Measurements from ENCODE around the gene UBAP2L. TPM values are rescaled to one million over a fixed set of nuclear protein-coding genes. Genes with fewer than 3 reads are reported as not detected.

The UBAP2L gene
- polyA plus RNA-seq: 32.3 and 44.5 TPM in 2 replicates

GRCh38 chr1:154220071-154220969 lies at the start of gene UBAP2L:
TSS of gene UBAP2L (plus strand) at chr1:154220955. CDS start at chr1:154225124, 4,169 bp downstream.

GRCh38 chr1:154191990-154192461 lies 28.7 kb upstream of the UBAP2L start, which contains the start of gene TPM3:
TSS of gene TPM3 (minus strand) at chr1:154192100. CDS start at chr1:154192018, 82 bp downstream.

GRCh38 chr1:154206196-154206595 lies 14.6 kb upstream of the UBAP2L start, which contains the start of gene CFAP141:
TSS of gene CFAP141 (minus strand) at chr1:154206333. CDS start at chr1:154206307, 26 bp downstream.

GRCh38 chr1:154272217-154272998 lies 51.7 kb downstream of the UBAP2L start, which contains the start of gene HAX1:
TSS of gene HAX1 (plus strand) at chr1:154272629. CDS start at chr1:154272724, 95 bp downstream.

Other genes starting within 250 kb of the UBAP2L start
- 80.0 and 112 TPM in 2 replicates for gene JTB, start 243.3 kb upstream of the UBAP2L start, polyA plus RNA-seq
- gene RAB13, start 234.6 kb upstream of the UBAP2L start, polyA plus RNA-seq: 2.4 and 2.9 TPM in 2 replicates
- 1,044 and 1,179 TPM in 2 replicates for gene RPS27, start 230.2 kb upstream of the UBAP2L start, polyA plus RNA-seq
- gene NUP210L, start 65.9 kb upstream of the UBAP2L start, polyA plus RNA-seq: 0.11 and 0.27 TPM in 2 replicates
- gene TPM3, start 28.9 kb upstream of the UBAP2L start, polyA plus RNA-seq: 83.3 and 111 TPM in 2 replicates
- not detected in 2 replicates for gene CFAP141, start 14.6 kb upstream of the UBAP2L start, polyA plus RNA-seq
- 138 and 143 TPM in 2 replicates for gene HAX1, start 51.7 kb downstream of the UBAP2L start, polyA plus RNA-seq
- gene AQP10, start 100.1 kb downstream of the UBAP2L start, polyA plus RNA-seq: not detected in 2 replicates
- 2.0 and 2.6 TPM in 2 replicates for gene ATP8B2, start 104.6 kb downstream of the UBAP2L start, polyA plus RNA-seq
- 0.08 TPM in 1 of 2 replicates, not detected in the other for gene IL6R, start 184.4 kb downstream of the UBAP2L start, polyA plus RNA-seq

Measured in Purkinje cell (primary cell).